H1 (cell line): ENCODE data around the gene PACRGL. TPM values are rescaled to one million over a fixed set of nuclear protein-coding genes. Genes with fewer than 3 reads are reported as not detected.

Experiments
- CTCF ChIA-PET: fragments of 300-600 bp; sonication (Branson Sonifier 250); formaldehyde crosslinking; loops from one replicate; lab custom pipeline; 2021; ENCODE audit not compliant: partially characterized antibody; lab: Charles Lee
- POLR2A ChIA-PET: fragments of 300-600 bp; sonication (Branson Sonifier 250); formaldehyde crosslinking; loops from one replicate; lab custom pipeline; 2021; ENCODE audit warnings: inconsistent platforms; ENCODE audit not compliant: partially characterized antibody; lab: Charles Lee
- DNase-seq, 2 experiments: peaks; one replicate each; pipeline versions ENCODE4 v3.0.0 to v3.0.0-alpha.2; 2010 to 2022; ENCODE audit warnings: low spot score in 2 of 2, low read depth in 1 of 2, mixed read lengths in 1 of 2
- FAIRE-seq: peaks from 2 replicates; lab custom pipeline; 2011; peaks lifted over from hg19 to GRCh38; lab: Jason Lieb, UNC
- H2AFZ ChIP-seq: 2 replicates; pipeline ENCODE4 v1.8.1; 2012; ENCODE audit warnings: low read length, inconsistent platforms
- H2AK5ac ChIP-seq: 2 replicates; pipeline ENCODE4 v1.6.1; 2013; ENCODE audit warnings: low read depth, low read length
- H2BK120ac ChIP-seq: replicated peaks from 2 replicates; pipeline ENCODE3; 2013; ENCODE audit warnings: low read depth, low read length, inconsistent platforms
- H2BK12ac ChIP-seq: 2 replicates; pipeline ENCODE4 v1.6.1; 2013; ENCODE audit warnings: low read depth, low read length
- H2BK15ac ChIP-seq: 2 replicates; pipeline ENCODE4 v1.6.1; 2013; ENCODE audit warnings: low read length
- H2BK20ac ChIP-seq: 2 replicates; pipeline ENCODE4 v1.6.1; 2013; ENCODE audit warnings: low read length
- H2BK5ac ChIP-seq: 2 replicates; pipeline ENCODE4 v1.6.1; 2013; ENCODE audit warnings: low read depth, low read length
- H3K14ac ChIP-seq: 2 replicates; pipeline ENCODE4 v1.6.1; 2013; ENCODE audit warnings: inconsistent platforms; ENCODE audit not compliant: insufficient read length
- H3K18ac ChIP-seq: 2 replicates; pipeline ENCODE4 v1.6.1; 2013; ENCODE audit warnings: low read length; ENCODE audit errors: extremely low read depth
- H3K23ac ChIP-seq: 2 replicates; pipeline ENCODE4 v1.6.1; 2013; ENCODE audit warnings: inconsistent platforms; ENCODE audit not compliant: insufficient read length
- H3K23me2 ChIP-seq: 2 replicates; pipeline ENCODE4 v1.6.1; 2013; ENCODE audit warnings: low read depth, low read length
- H3K27ac ChIP-seq: 2 replicates; pipeline ENCODE4 v1.6.1; 2011; ENCODE audit warnings: low read depth, low read length, inconsistent platforms
- H3K27me3 ChIP-seq, 4 experiments: replicated peaks in 1 of 4; 1 replicate in 1 of 4; 2 replicates in 3 of 4; pipeline versions ENCODE4 v1.6.1 to v1.8.1; 2011 to 2013; ENCODE audit warnings: low read length in 3 of 4, mild to moderate bottlenecking in 3 of 4, inconsistent platforms in 2 of 4, mixed read lengths in 2 of 4, moderate library complexity in 1 of 4; ENCODE audit not compliant: control insufficient read depth in 3 of 4, insufficient read depth in 3 of 4; ENCODE audit errors: extremely low read depth in 1 of 4
- H3K36me3 ChIP-seq, 4 experiments: 2 replicates each; pipeline versions ENCODE4 v1.6.1 to v1.8.1; 2011 to 2013; ENCODE audit warnings: mild to moderate bottlenecking in 4 of 4, low read length in 3 of 4, moderate library complexity in 2 of 4, control low read depth in 1 of 4, inconsistent platforms in 1 of 4; ENCODE audit not compliant: insufficient read depth in 4 of 4, control insufficient read depth in 2 of 4
- H3K4ac ChIP-seq: replicated peaks from 2 replicates; pipeline ENCODE3; 2013; ENCODE audit warnings: low read length, low read depth, mixed read lengths, inconsistent platforms; ENCODE audit not compliant: insufficient read length
- H3K4me1 ChIP-seq, 4 experiments: replicated peaks in 1 of 4; 1 replicate in 1 of 4; 2 replicates in 3 of 4; pipeline versions ENCODE4 v1.6.1 to v1.8.1; 2011 to 2013; ENCODE audit warnings: low read length in 3 of 4, inconsistent platforms in 2 of 4, mixed read lengths in 1 of 4; ENCODE audit not compliant: insufficient read depth in 4 of 4, control insufficient read depth in 3 of 4
- H3K4me2 ChIP-seq, 2 experiments: 2 replicates each; pipeline versions ENCODE4 v1.6.1 to v1.8.1; 2011 to 2013; ENCODE audit warnings: low read depth in 2 of 2, low read length in 2 of 2, control low read depth in 1 of 2, inconsistent platforms in 1 of 2, mild to moderate bottlenecking in 1 of 2; ENCODE audit not compliant: insufficient read depth in 1 of 2
- H3K4me3 ChIP-seq, 4 experiments: fragments of 200-600, 300-600 bp in 1 of 4; sonication (generic), shearing (Covaris generic), sonication (Bioruptor Twin) in 1 of 4; 2 replicates each; pipeline versions ENCODE4 v1.5.1 to v1.8.1; 2011 to 2016; ENCODE audit warnings: low read length in 4 of 4, low read depth in 3 of 4, control low read depth in 2 of 4, inconsistent platforms in 2 of 4, mild to moderate bottlenecking in 2 of 4, mixed read lengths in 1 of 4, moderate library complexity in 1 of 4; ENCODE audit not compliant: insufficient read depth in 2 of 4; ENCODE audit errors: extremely low read depth in 1 of 4
- H3K56ac ChIP-seq: replicated peaks from 2 replicates; pipeline ENCODE3; 2013; ENCODE audit warnings: low read depth, mild to moderate bottlenecking, mixed read lengths, low read length, inconsistent platforms; ENCODE audit not compliant: insufficient read length
- H3K79me1 ChIP-seq: 2 replicates; pipeline ENCODE4 v1.6.1; 2013; ENCODE audit warnings: low read depth, low read length, control low read depth
- H3K79me2 ChIP-seq, 2 experiments: 2 replicates each; pipeline versions ENCODE4 v1.6.1 to v1.8.1; 2012 to 2013; ENCODE audit warnings: low read length in 2 of 2, mild to moderate bottlenecking in 2 of 2, inconsistent platforms in 1 of 2; ENCODE audit not compliant: insufficient read depth in 2 of 2, control insufficient read depth in 1 of 2
- H3K9ac ChIP-seq, 4 experiments: replicated peaks in 1 of 4; 1 replicate in 1 of 4; 2 replicates in 3 of 4; pipeline versions ENCODE4 v1.6.1 to v1.8.1; 2011 to 2013; ENCODE audit warnings: low read depth in 3 of 4, low read length in 3 of 4, control low read depth in 2 of 4, mild to moderate bottlenecking in 2 of 4, moderate library complexity in 2 of 4, inconsistent platforms in 1 of 4; ENCODE audit errors: extremely low read depth in 1 of 4
- H3K9me3 ChIP-seq, 2 experiments: 2 replicates each; pipeline versions ENCODE4 v1.6.1 to v1.8.1; 2012 to 2013; ENCODE audit warnings: mild to moderate bottlenecking in 2 of 2, moderate library complexity in 2 of 2, control low read depth in 1 of 2, inconsistent platforms in 1 of 2, low read depth in 1 of 2, low read length in 1 of 2, mixed read lengths in 1 of 2; ENCODE audit not compliant: insufficient read depth in 2 of 2
- H4K20me1 ChIP-seq, 2 experiments: replicated peaks in 1 of 2; 2 replicates each; pipeline versions ENCODE3 to v1.8.1; 2011 to 2013; ENCODE audit warnings: inconsistent platforms in 2 of 2, low read length in 2 of 2, mild to moderate bottlenecking in 1 of 2; ENCODE audit not compliant: insufficient read depth in 2 of 2, control insufficient read depth in 1 of 2
- H4K5ac ChIP-seq: 2 replicates; pipeline ENCODE4 v1.6.1; 2013; ENCODE audit warnings: low read length, low read depth, mixed read lengths, inconsistent platforms; ENCODE audit not compliant: insufficient read length
- H4K8ac ChIP-seq: 2 replicates; pipeline ENCODE4 v1.8.0; 2013; ENCODE audit warnings: mild to moderate bottlenecking, moderate library complexity, low read length, inconsistent platforms; ENCODE audit not compliant: insufficient read depth; ENCODE audit errors: extremely low read depth
- H4K91ac ChIP-seq: replicated peaks from 2 replicates; pipeline ENCODE3; 2013; ENCODE audit warnings: low read length, mixed read lengths, inconsistent platforms; ENCODE audit not compliant: insufficient read length
- CHD2 ChIP-seq: IDR thresholded peaks from 2 replicates; pipeline ENCODE4 v1.6.1; 2012; ENCODE audit warnings: low read length, improper control_type of control experiment
- EGR1 ChIP-seq: IDR thresholded peaks from 2 replicates; pipeline ENCODE4 v1.6.1; 2011; ENCODE audit warnings: low read depth, low read length, borderline replicate concordance
- GABPA ChIP-seq: IDR thresholded peaks from 2 replicates; pipeline ENCODE4 v1.6.1; 2011; ENCODE audit warnings: mild to moderate bottlenecking, low read length, moderate library complexity, borderline replicate concordance; ENCODE audit not compliant: insufficient read depth
- POLR2A ChIP-seq, 2 experiments: IDR thresholded peaks; 1 replicate in 1 of 2; 2 replicates in 1 of 2; pipeline ENCODE4 v1.6.1; 2011; ENCODE audit warnings: low read depth in 2 of 2, low read length in 2 of 2, mild to moderate bottlenecking in 2 of 2; ENCODE audit errors: control extremely low read depth in 1 of 2
- SIN3A ChIP-seq, 2 experiments: IDR thresholded peaks in 1 of 2; conservative IDR thresholded peaks in 1 of 2; 2 replicates each; pipeline ENCODE4 v1.6.1; 2011 to 2012; ENCODE audit warnings: low read length in 2 of 2, improper control_type of control experiment in 1 of 2, low read depth in 1 of 2, mild to moderate bottlenecking in 1 of 2
- WGBS, 2 experiments: shearing (Covaris generic) in 1 of 2; methylation state at CpG; one replicate each; pipeline versions ENCODE4 v1.1.6 to v1.1.7; 2013 to 2015; ENCODE audit warnings: low lambda C conversion rate in 2 of 2, mixed read lengths in 2 of 2, inconsistent platforms in 1 of 2, low coverage in 1 of 2, missing lambda C conversion rate in 1 of 2; ENCODE audit not compliant: insufficient replicate concordance in 2 of 2, insufficient coverage in 1 of 2, insufficient read length in 1 of 2; ENCODE audit errors: extremely low coverage in 1 of 2, missing lambda C conversion rate in 1 of 2; 5-methylcytosine and 5-hydroxymethylcytosine counted together
- polyA plus RNA-seq, 7 experiments: library from polyadenylated mRNA; depleted of rRNA in 3 of 7; stranded (reverse) in 5 of 7; unstranded in 2 of 7; fragments of >200 nt in 5 of 7; fragments of 200-250 nt in 2 of 7; gene quantifications; 1 replicate in 5 of 7; 2 replicates in 1 of 7; 4 replicates in 1 of 7; pipeline versions ENCODE4 v1.2.1 to v1.2.3, GENCODE V29; 2011 to 2013; ENCODE audit warnings: missing spikeins in 2 of 7, mixed read lengths in 2 of 7
- total RNA-seq: library from RNA; stranded (reverse); fragmentation: NEBNext Ultra II Directional; extraction: Animal tissue kit (Norgen Biotek cat#: 25700); gene quantifications from 2 replicates; pipeline ENCODE4 v1.2.1, GENCODE V29; 2021
- TF ChIP-seq, protein P1 (sequence below): IDR thresholded peaks from 2 replicates; pipeline ENCODE4 v1.6.1; 2012; ENCODE audit warnings: low read length, inconsistent platforms

The PACRGL gene
- total and polyA plus RNA-seq, 2 of the 8 experiments (the other 6 are each of a cell fraction or from before 2014, with no cell fraction given), result 7.0 to 13.7 TPM

DNA sequence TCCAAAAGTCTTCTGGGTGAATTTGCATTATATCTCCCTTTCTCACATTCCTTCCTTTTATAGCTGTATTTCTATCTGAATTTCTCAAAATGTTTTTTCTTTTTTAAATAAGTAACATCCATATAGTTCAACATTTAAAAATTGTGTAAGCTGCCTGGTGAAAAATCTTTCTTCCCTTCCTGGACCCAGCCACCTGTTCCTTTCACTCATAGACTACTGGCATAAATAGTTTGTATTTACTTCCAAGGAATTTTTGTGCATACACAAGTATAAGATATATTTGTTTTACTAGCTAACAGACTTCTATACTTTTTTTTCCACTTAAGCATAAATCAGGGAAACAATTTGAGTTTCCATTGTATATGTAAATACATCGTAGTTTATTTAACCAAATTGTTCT, 35.7 kb downstream of the PACRGL start:
- TF ChIP-seq EGR1 (no peak), SIN3A (conservative IDR thresholded peaks at IDR 0.05 in 1 of 2, IDR thresholded peaks at IDR 0.05 in 1 of 2; ENCODE audit: low read depth in 1 of 2, low read length in 2 of 2) (no peak), GABPA (no peak), CHD2 (no peak), POLR2A (IDR thresholded peaks at IDR 0.05; ENCODE audit: control extremely low read depth in 1 of 2, low read depth in 2 of 2, low read length in 2 of 2) (no peak)
- TF ChIP-seq, protein P1, sequence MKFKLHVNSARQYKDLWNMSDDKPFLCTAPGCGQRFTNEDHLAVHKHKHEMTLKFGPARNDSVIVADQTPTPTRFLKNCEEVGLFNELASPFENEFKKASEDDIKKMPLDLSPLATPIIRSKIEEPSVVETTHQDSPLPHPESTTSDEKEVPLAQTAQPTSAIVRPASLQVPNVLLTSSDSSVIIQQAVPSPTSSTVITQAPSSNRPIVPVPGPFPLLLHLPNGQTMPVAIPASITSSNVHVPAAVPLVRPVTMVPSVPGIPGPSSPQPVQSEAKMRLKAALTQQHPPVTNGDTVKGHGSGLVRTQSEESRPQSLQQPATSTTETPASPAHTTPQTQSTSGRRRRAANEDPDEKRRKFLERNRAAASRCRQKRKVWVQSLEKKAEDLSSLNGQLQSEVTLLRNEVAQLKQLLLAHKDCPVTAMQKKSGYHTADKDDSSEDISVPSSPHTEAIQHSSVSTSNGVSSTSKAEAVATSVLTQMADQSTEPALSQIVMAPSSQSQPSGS, result no peak
- H3K23ac ChIP-seq, result no peak overlapping the region
- H2BK5ac ChIP-seq, result no peak overlapping the region
- no peaks in the 10 kb centered on the region for H3K23me2 ChIP-seq
- H4K20me1 ChIP-seq, result no peaks in the 10 kb centered on the region
- H4K5ac ChIP-seq, result no peak overlapping the region
- H2BK12ac ChIP-seq, result no peak overlapping the region
- peaks cover 0 to 38% (median 10%) of the 10 kb centered on the region in 4 experiments; a peak in 4 of 8 replicates for H3K36me3 ChIP-seq
- 95% methylated on average over 1 of the region's 1 CpG; no CpG with 5 or more reads in 1 of the 2 experiments for WGBS, 2 experiments
- H2AK5ac ChIP-seq, result no peak overlapping the region
- H2BK120ac ChIP-seq, result no peak overlapping the region
- H3K4me1 ChIP-seq, result no peaks in the 10 kb centered on the region
- no peak overlapping the region for H3K27ac ChIP-seq
- no peak overlapping the region for H3K18ac ChIP-seq
- POLR2A ChIA-PET, result no interaction called here
- no peak for FAIRE-seq
- no peak overlapping the region for H3K56ac ChIP-seq
- H2BK15ac ChIP-seq, result no peak overlapping the region
- H3K27me3 ChIP-seq, result no peaks in the 10 kb centered on the region
- no peak overlapping the region for H4K91ac ChIP-seq
- H4K8ac ChIP-seq, result no peak overlapping the region
- CTCF ChIA-PET, result no interaction called here
- no peaks in the 10 kb centered on the region for H3K79me1 ChIP-seq
- no peak overlapping the region for H3K4me2 ChIP-seq
- peaks cover 29 to 46% of the 10 kb centered on the region in 2 experiments for H3K9me3 ChIP-seq
- H3K79me2 ChIP-seq, result no peaks in the 10 kb centered on the region
- no peak overlapping the region for H3K9ac ChIP-seq
- DNase-seq, result no peak
- no peak overlapping the region for H2AFZ ChIP-seq
- H2BK20ac ChIP-seq, result no peak overlapping the region
- H3K4ac ChIP-seq, result no peak overlapping the region
- no peak overlapping the region for H3K14ac ChIP-seq
- no peak overlapping the region for H3K4me3 ChIP-seq
